NK-92 (cell line): Measurements from ENCODE around the gene LRTM2.

Source experiments
- DNase-seq: peaks from one replicate; lab custom pipeline; 2025; ENCODE audit not compliant: unreplicated experiment; lab: John Stamatoyannopoulos, UW

LRTM2 gene

GRCh38 chr12:1882405-1882804 is 62.0 kb downstream of the LRTM2 start:
- DNase-seq: no peak

GRCh38 chr12:1882850-1883470 is 62.6 kb downstream of the LRTM2 start:
- DNase-seq: no peak

- no peak for DNase-seq
These were observed 63.1 kb downstream of the LRTM2 start for GRCh38 chr12:1883513-1883912.

- no peak for DNase-seq
These were observed 64.3 kb downstream of the LRTM2 start for GRCh38 chr12:1884651-1885050.

- no peak for DNase-seq
These were observed 64.8 kb downstream of the LRTM2 start for GRCh38 chr12:1885082-1885596.

- DNase-seq: no peak
These were observed 65.4 kb downstream of the LRTM2 start for GRCh38 chr12:1885599-1886245.
